ENCODE data around the gene SLC13A3.

- no peak for TF ChIP-seq CTCF (IDR thresholded peaks at IDR 0.05)
- no peak for TF ChIP-seq POLR2A (IDR thresholded peaks at IDR 0.05)
These were observed 19.9 kb downstream of the SLC13A3 start for GRCh38 chr20:46631212-46631869.
